ENCODE results near the gene CPA2.

CPA2 gene

DNA sequence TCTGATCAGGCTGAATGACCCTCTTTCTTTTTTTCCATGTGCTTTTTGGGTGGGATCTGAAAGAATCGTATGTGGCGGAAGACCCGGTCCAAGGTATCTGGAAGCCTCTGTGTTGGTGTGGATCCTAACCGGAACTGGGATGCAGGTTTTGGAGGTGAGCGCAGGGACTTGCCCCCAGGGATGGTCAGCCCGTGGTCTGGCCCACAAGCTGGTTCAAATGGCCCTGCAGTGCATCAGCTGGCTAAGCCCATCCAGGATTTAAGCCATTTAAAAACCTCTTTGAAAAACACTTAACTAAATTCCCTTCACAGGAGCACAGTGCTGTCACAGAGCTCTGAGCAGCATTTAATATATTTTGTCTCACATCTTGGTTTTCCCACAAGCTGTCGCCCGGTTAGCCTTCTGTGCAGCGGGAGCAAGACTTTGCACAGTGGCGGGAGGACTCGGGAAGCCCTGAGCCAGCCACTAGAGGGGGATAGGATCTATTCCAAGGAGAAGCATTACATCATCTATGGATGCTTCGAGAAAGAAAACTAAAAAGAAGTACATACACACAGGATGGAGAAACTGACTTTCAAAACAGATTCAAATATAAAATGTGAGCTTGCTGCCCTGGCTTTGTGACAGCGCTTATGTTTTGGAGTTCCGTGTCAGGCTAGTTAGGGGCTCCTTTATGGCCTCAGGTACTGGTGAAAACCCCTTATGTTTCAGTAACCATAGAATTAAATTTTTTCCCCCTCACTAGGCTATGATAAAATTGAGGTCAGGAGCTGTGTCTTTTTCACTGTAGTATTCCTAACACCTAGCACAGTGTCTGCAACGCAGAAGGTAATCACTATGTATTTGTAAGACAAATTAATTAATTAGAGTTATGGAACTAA, 11.3 kb downstream of the CPA2 start:
- H3K36me3 ChIP-seq (ENCODE audit: control insufficient read depth, insufficient read depth, low read length) = no peaks in the 10 kb centered on the region
- H3K27ac ChIP-seq (ENCODE audit: insufficient read depth, low read depth, low read length, poor library complexity, severe bottlenecking) = no peak overlapping the region
- H3K9me3 ChIP-seq (ENCODE audit: control insufficient read depth, low read length) = no peaks in the 10 kb centered on the region
- H3K4me1 ChIP-seq (ENCODE audit: control insufficient read depth, insufficient read depth, low read length) = peaks cover 23% of the 10 kb centered on the region
- 71 to 73% methylated on average over 14 to 15 of the region's 15 CpGs for WGBS, 2 experiments
- H3K27me3 ChIP-seq (ENCODE audit: control insufficient read depth, insufficient read depth, low read length, poor library complexity, severe bottlenecking) = no peaks in the 10 kb centered on the region
- no peak overlapping the region for H3K4me3 ChIP-seq (ENCODE audit: insufficient read depth, low read depth, low read length)

- no peaks in the 10 kb centered on the region for H3K36me3 ChIP-seq (ENCODE audit: control insufficient read depth, insufficient read depth, low read length)
- no peak overlapping the region for H3K27ac ChIP-seq (ENCODE audit: insufficient read depth, low read depth, low read length, poor library complexity, severe bottlenecking)
- no peak overlapping the region for H3K4me3 ChIP-seq (ENCODE audit: insufficient read depth, low read depth, low read length)
- no peaks in the 10 kb centered on the region for H3K27me3 ChIP-seq (ENCODE audit: control insufficient read depth, insufficient read depth, low read length, poor library complexity, severe bottlenecking)
- H3K9me3 ChIP-seq (ENCODE audit: control insufficient read depth, low read length) = no peaks in the 10 kb centered on the region
- peaks cover 19% of the 10 kb centered on the region for H3K4me1 ChIP-seq (ENCODE audit: control insufficient read depth, insufficient read depth, low read length)
Measured at GRCh38 chr7:130278860-130279259, 12.2 kb downstream of the CPA2 start.

DNA sequence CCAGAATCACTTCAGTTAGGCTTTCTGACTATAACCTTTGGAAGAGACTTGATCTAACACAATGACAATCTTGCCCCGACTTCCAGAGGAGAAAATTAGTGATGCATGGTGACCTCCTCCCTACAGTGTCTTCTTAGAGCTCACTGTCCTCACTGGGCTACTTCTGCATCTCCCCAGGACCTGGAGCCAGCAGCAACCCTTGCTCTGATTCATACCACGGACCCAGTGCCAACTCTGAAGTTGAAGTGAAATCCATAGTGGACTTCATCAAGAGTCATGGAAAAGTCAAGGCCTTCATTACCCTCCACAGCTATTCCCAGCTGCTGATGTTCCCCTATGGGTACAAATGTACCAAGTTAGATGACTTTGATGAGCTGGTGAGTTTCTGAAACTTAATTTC, 12.6 kb downstream of the CPA2 start:
- Histone ChIP-seq H3K27me3 (ENCODE audit: control insufficient read depth, insufficient read depth, low read length, poor library complexity, severe bottlenecking) (no peaks in the 10 kb centered on the region), H3K9me3 (ENCODE audit: control insufficient read depth, low read length) (no peaks in the 10 kb centered on the region), H3K27ac (ENCODE audit: insufficient read depth, low read depth, low read length, poor library complexity, severe bottlenecking) (no peak overlapping the region), H3K4me1 (ENCODE audit: control insufficient read depth, insufficient read depth, low read length) (peaks cover 15% of the 10 kb centered on the region), H3K36me3 (ENCODE audit: control insufficient read depth, insufficient read depth, low read length) (no peaks in the 10 kb centered on the region), H3K4me3 (ENCODE audit: insufficient read depth, low read depth, low read length) (no peak overlapping the region)
- WGBS, 2 experiments = 91 to 92% methylated on average over 2 of the region's 2 CpGs

GRCh38 chr7:130279906-130280305, 13.2 kb downstream of the CPA2 start:
- Histone ChIP-seq H3K27ac (ENCODE audit: insufficient read depth, low read depth, low read length, poor library complexity, severe bottlenecking) (no peak overlapping the region), H3K9me3 (ENCODE audit: control insufficient read depth, low read length) (no peaks in the 10 kb centered on the region), H3K27me3 (ENCODE audit: control insufficient read depth, insufficient read depth, low read length, poor library complexity, severe bottlenecking) (no peaks in the 10 kb centered on the region), H3K4me3 (ENCODE audit: insufficient read depth, low read depth, low read length) (no peak overlapping the region), H3K4me1 (ENCODE audit: control insufficient read depth, insufficient read depth, low read length) (peaks cover 11% of the 10 kb centered on the region), H3K36me3 (ENCODE audit: control insufficient read depth, insufficient read depth, low read length) (no peaks in the 10 kb centered on the region)
- WGBS, 2 experiments = 100% methylated on average over 1 of the region's 1 CpG; no CpG with 5 or more reads in 1 of the 2 experiments

- 94 to 98% methylated on average over 1 of the region's 1 CpG for WGBS, 2 experiments
- H3K9me3 ChIP-seq (ENCODE audit: control insufficient read depth, low read length) = no peaks in the 10 kb centered on the region
- H3K4me3 ChIP-seq (ENCODE audit: insufficient read depth, low read depth, low read length) = no peak overlapping the region
- H3K4me1 ChIP-seq (ENCODE audit: control insufficient read depth, insufficient read depth, low read length) = no peaks in the 10 kb centered on the region
- H3K27ac ChIP-seq (ENCODE audit: insufficient read depth, low read depth, low read length, poor library complexity, severe bottlenecking) = no peak overlapping the region
- H3K27me3 ChIP-seq (ENCODE audit: control insufficient read depth, insufficient read depth, low read length, poor library complexity, severe bottlenecking) = no peaks in the 10 kb centered on the region
- H3K36me3 ChIP-seq (ENCODE audit: control insufficient read depth, insufficient read depth, low read length) = no peaks in the 10 kb centered on the region
Measured at GRCh38 chr7:130281260-130281659, 14.6 kb downstream of the CPA2 start.

GRCh38 chr7:130286881-130287280, 20.2 kb downstream of the CPA2 start:
- Histone ChIP-seq H3K27me3 (ENCODE audit: control insufficient read depth, insufficient read depth, low read length, poor library complexity, severe bottlenecking) (no peaks in the 10 kb centered on the region), H3K27ac (ENCODE audit: insufficient read depth, low read depth, low read length, poor library complexity, severe bottlenecking) (no peak overlapping the region), H3K9me3 (ENCODE audit: control insufficient read depth, low read length) (no peaks in the 10 kb centered on the region), H3K4me1 (ENCODE audit: control insufficient read depth, insufficient read depth, low read length) (no peaks in the 10 kb centered on the region), H3K4me3 (ENCODE audit: insufficient read depth, low read depth, low read length) (no peak overlapping the region), H3K36me3 (ENCODE audit: control insufficient read depth, insufficient read depth, low read length) (no peaks in the 10 kb centered on the region)
- 94 to 100% methylated on average over 1 of the region's 1 CpG for WGBS, 2 experiments

DNA sequence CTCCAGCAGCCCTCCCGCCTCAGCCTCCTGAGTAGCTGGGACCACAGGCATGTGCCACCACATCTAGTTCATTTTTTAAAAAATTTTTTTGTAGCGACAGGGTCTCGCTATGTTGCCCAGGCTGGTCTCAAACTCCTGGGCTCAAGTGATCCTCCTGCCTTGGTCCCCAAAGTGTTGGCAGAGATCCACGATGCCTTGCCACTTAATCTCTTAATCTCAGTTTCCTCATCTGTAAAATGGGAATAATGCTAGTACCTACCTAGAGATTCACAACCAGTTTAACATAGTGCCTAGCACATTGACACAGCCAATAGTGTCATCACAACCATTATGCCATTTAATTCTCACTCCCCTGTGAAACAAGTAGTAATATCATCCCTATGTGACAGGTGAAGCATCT, 21.5 kb downstream of the CPA2 start:
- no peak overlapping the region for H3K27ac ChIP-seq (ENCODE audit: insufficient read depth, low read depth, low read length, poor library complexity, severe bottlenecking)
- WGBS, 2 experiments = 94% methylated on average over 4 of the region's 4 CpGs
- no peaks in the 10 kb centered on the region for H3K4me1 ChIP-seq (ENCODE audit: control insufficient read depth, insufficient read depth, low read length)
- H3K36me3 ChIP-seq (ENCODE audit: control insufficient read depth, insufficient read depth, low read length) = no peaks in the 10 kb centered on the region
- no peaks in the 10 kb centered on the region for H3K9me3 ChIP-seq (ENCODE audit: control insufficient read depth, low read length)
- H3K27me3 ChIP-seq (ENCODE audit: control insufficient read depth, insufficient read depth, low read length, poor library complexity, severe bottlenecking) = no peaks in the 10 kb centered on the region
- H3K4me3 ChIP-seq (ENCODE audit: insufficient read depth, low read depth, low read length) = no peak overlapping the region

- Histone ChIP-seq H3K4me1 (ENCODE audit: control insufficient read depth, insufficient read depth, low read length) (no peaks in the 10 kb centered on the region), H3K36me3 (ENCODE audit: control insufficient read depth, insufficient read depth, low read length) (no peaks in the 10 kb centered on the region), H3K27me3 (ENCODE audit: control insufficient read depth, insufficient read depth, low read length, poor library complexity, severe bottlenecking) (no peaks in the 10 kb centered on the region), H3K9me3 (ENCODE audit: control insufficient read depth, low read length) (no peaks in the 10 kb centered on the region), H3K27ac (ENCODE audit: insufficient read depth, low read depth, low read length, poor library complexity, severe bottlenecking) (no peak overlapping the region), H3K4me3 (ENCODE audit: insufficient read depth, low read depth, low read length) (no peak overlapping the region)
- 90 to 94% methylated on average over 5 of the region's 5 CpGs for WGBS, 2 experiments
Measured at GRCh38 chr7:130288829-130289228, 22.2 kb downstream of the CPA2 start.

- no peak overlapping the region for H3K27ac ChIP-seq (ENCODE audit: insufficient read depth, low read depth, low read length, poor library complexity, severe bottlenecking)
- H3K4me1 ChIP-seq (ENCODE audit: control insufficient read depth, insufficient read depth, low read length) = no peaks in the 10 kb centered on the region
- no peaks in the 10 kb centered on the region for H3K27me3 ChIP-seq (ENCODE audit: control insufficient read depth, insufficient read depth, low read length, poor library complexity, severe bottlenecking)
- no peaks in the 10 kb centered on the region for H3K36me3 ChIP-seq (ENCODE audit: control insufficient read depth, insufficient read depth, low read length)
- WGBS, 2 experiments = 94 to 96% methylated on average over 9 of the region's 9 CpGs
- H3K4me3 ChIP-seq (ENCODE audit: insufficient read depth, low read depth, low read length) = no peak overlapping the region
- H3K9me3 ChIP-seq (ENCODE audit: control insufficient read depth, low read length) = no peaks in the 10 kb centered on the region
Measured at GRCh38 chr7:130289478-130289877, 22.8 kb downstream of the CPA2 start.

DNA sequence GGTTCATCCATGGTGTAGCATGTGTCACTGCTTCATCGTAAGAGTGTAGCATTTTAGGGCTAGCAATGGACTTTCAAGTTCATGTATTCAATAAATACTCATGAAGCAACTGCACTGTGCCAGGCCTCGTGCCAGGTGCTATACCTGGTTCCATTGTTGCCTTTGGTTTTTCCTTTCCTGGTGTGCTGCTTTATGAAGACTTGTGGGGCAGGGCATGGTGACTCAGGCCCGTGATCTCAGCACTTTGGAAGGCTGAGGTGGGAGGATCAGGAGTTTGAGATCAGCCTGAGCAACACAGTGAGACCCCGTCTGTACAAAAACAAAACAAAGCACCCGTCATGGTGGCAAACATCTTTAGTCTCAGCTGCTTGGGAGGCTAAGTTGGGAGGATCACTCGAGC, 24.1 kb downstream of the CPA2 start:
- H3K4me3 ChIP-seq (ENCODE audit: insufficient read depth, low read depth, low read length) = no peak overlapping the region
- no peaks in the 10 kb centered on the region for H3K36me3 ChIP-seq (ENCODE audit: control insufficient read depth, insufficient read depth, low read length)
- no peaks in the 10 kb centered on the region for H3K9me3 ChIP-seq (ENCODE audit: control insufficient read depth, low read length)
- WGBS, 2 experiments = 89 to 94% methylated on average over 6 of the region's 6 CpGs
- no peaks in the 10 kb centered on the region for H3K27me3 ChIP-seq (ENCODE audit: control insufficient read depth, insufficient read depth, low read length, poor library complexity, severe bottlenecking)
- no peaks in the 10 kb centered on the region for H3K4me1 ChIP-seq (ENCODE audit: control insufficient read depth, insufficient read depth, low read length)
- no peak overlapping the region for H3K27ac ChIP-seq (ENCODE audit: insufficient read depth, low read depth, low read length, poor library complexity, severe bottlenecking)
